Suprapubic skin (tissue), 4 donors: Measurements from ENCODE around the gene THSD7B.

Experiments used
- CTCF ChIP-seq, 2 donors: fragments of 200-600 bp in 1 of 2; fragments of 450-650 bp in 1 of 2; sonication (generic) in 1 of 2; IDR thresholded peaks; one replicate each; pipeline ENCODE4 v1.5.1; 2016 to 2019; ENCODE audit warnings: antibody characterized with exemption in 2 of 2, mild to moderate bottlenecking in 1 of 2, moderate library complexity in 1 of 2
- EP300 ChIP-seq: sonication (generic); formaldehyde crosslinking; IDR thresholded peaks from one replicate; pipeline ENCODE4 v1.6.1; 2017; ENCODE audit warnings: antibody characterized with exemption
- POLR2A ChIP-seq, 2 donors: fragments of 450-650 bp; IDR thresholded peaks; one replicate each; pipeline ENCODE4 v1.6.1; 2017; ENCODE audit warnings: antibody characterized with exemption in 2 of 2, mild to moderate bottlenecking in 2 of 2, moderate library complexity in 2 of 2
- POLR2AphosphoS5 ChIP-seq, 3 donors: sonication (generic); formaldehyde crosslinking; IDR thresholded peaks; one replicate each; pipeline ENCODE4 v1.6.1; 2017; ENCODE audit warnings: antibody characterized with exemption in 3 of 3

- TF ChIP-seq POLR2A (IDR thresholded peaks at IDR 0.05) (no peak), POLR2AphosphoS5 (IDR thresholded peaks at IDR 0.05) (no peak), CTCF (IDR thresholded peaks at IDR 0.05) (no peak), EP300 (no peak)
Measured at GRCh38 chr2:136828162-136828561, 62.8 kb downstream of the THSD7B start.
